Adipose tissue (tissue), 3 donors: ENCODE measurements around the gene PCSK5. TPM values are rescaled to one million over a fixed set of nuclear protein-coding genes. Genes with fewer than 3 reads are reported as not detected.
"Not testable (repeated sequence)": the region's sequence is repeated elsewhere in the genome, so short reads cannot be mapped to it uniquely, and the experiment has no call there.

Experiments used
- H3K27ac ChIP-seq: one replicate; pipeline ENCODE4 v1.5.1; 2013; ENCODE audit warnings: low read depth, low read length
- WGBS, 3 donors: extraction: QIAGEN DNeasy Blood & Tissue Kit; methylation state at CpG; one replicate each; pipeline ENCODE4 v1.1.7; 2013; 5-methylcytosine and 5-hydroxymethylcytosine counted together
- polyA plus RNA-seq, 3 donors: library from polyadenylated mRNA; stranded (reverse); fragments of 200-250 nt; gene quantifications; one replicate each; pipeline ENCODE4 v1.2.3, GENCODE V29; 2013
- donor health status: healthy with polysubstance abuse.
- donor health status: Bipolar disorder and iron deficiency.
- donor health status: healthy.

The PCSK5 gene
- polyA plus RNA-seq, 3 donors, result 2.1 to 12.5 (median 8.8) TPM

DNA sequence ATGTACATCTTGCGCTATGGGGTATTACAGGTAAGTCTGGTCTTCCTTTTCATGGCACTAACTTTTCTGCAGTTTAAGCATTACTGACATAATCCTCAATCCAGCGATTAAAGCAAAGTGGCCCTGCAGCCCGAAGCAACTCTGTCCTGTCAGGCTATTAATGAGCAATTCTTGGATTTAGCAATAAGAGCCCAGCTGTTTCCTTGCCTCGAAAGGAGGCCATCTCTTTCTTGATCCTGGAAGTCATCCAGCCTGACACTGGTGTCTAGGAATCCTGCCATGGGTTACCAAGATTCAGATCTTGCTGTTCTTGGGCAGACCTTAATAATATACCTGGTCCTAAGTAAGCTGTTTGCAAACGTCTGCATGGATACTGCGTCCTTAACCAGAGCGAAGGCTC lies 401.8 kb downstream of the PCSK5 start:
- no peak overlapping the region for H3K27ac ChIP-seq
- WGBS, 3 donors, result 60 to 77% (median 66%) methylated on average over 7 of the region's 7 CpGs

DNA sequence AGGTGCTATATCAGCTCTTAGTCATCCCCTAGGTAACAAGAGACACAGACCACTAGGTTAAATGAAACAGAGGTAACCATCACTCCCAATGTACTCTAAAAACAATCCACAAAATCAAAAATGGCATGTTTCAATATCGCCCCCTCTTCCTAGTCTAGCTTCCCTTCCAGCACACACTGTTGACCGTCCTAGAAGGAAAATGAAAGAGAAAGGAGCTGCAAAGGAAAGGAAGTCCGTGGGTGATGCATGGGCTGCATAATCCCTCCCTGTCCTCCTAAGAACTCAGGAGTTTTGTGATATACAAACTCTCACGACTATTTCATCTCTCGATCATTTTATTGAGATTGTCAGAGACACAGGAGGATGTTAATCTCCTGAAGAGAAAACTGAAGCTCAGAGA lies 402.2 kb downstream of the PCSK5 start:
- H3K27ac ChIP-seq, result no peak overlapping the region
- 54 to 76% (median 62%) methylated on average over 5 of the region's 5 CpGs for WGBS, 3 donors

DNA sequence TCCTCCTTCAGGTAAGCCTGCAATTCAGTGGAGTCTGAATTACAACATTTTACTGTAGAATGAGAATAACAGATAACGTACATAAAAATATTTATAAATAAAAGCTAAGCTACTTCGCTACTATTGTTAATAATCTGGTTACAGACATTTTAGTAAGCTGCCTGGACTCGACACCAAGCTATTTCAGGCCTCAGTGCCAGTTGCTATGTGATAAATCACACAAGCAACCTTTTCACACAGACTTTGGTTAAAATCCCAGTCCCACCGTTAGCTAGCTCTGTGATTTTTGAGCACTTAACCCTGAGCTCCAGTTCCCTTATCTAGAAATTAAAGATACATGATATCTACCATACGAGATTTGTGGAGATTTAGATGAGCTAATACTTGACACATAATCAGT lies 403.8 kb downstream of the PCSK5 start:
- 74 to 81% (median 78%) methylated on average over 5 of the region's 5 CpGs for WGBS, 3 donors

DNA sequence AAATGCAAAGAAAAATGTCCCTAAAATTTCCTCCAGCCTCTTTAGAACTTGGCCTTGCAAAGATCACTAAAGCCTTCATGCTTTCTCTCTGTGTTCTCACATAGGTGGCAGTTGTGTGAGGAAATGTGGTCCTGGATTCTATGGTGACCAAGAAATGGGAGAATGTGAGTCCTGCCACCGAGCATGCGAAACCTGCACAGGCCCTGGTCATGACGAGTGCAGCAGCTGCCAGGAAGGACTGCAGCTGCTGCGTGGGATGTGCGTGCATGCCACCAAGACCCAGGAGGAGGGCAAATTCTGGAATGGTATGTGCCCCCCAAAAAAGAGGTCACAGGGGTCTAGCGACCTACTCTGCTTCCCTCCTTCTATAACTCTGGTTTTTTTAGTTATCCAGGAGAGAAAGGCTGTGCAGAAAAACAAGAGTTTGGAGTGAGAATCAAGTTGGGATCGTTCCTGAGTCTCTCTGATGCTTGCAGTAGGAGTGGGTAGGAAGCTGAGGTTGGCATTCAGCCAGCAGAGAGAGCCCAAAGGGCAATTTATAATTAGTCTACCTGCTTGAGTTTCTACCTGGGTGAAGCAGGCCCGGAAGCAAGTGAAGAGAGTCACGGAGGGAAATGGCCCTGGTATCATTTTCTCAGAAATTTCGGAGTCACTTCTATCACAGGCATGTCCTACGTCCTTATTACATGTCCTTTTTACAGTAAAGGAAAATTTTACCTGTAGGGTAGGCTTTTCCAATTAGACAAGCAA lies 406.3 kb downstream of the PCSK5 start:
- no peak overlapping the region for H3K27ac ChIP-seq
- WGBS, 3 donors, result 83 to 91% (median 90%) methylated on average over 11 of the region's 11 CpGs

More for the DNA sequence above, 403.8 kb downstream of the PCSK5 start:
- no peak overlapping the region for H3K27ac ChIP-seq

DNA sequence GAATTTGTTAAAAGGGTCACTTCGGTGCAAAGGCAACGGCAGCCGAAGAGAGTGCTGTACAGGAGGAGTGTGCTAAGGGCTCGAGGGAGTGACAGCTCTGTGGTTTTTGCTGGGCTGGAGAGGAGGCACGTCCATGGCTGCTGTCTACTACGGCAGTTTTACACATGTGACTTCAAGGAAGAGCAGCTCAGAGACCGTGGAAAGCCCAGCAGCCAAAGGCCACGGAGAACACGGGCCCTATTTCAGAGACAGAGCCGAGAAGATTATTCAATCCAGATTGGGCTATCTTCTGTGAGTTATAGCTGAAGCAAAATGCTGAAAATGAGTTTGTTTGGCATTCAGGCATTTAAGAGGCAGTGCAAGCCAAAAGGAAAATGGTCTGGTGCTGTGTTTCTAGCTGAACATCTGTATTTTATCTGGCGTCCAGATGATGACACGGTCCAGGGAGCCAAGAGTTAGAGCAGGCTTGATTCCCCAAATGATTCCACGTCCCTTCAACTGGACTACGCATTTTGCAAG lies 407.3 kb downstream of the PCSK5 start:
- 25 to 71% (median 32%) methylated on average over 14 of the region's 14 CpGs for WGBS, 3 donors
- no peak overlapping the region for H3K27ac ChIP-seq

DNA sequence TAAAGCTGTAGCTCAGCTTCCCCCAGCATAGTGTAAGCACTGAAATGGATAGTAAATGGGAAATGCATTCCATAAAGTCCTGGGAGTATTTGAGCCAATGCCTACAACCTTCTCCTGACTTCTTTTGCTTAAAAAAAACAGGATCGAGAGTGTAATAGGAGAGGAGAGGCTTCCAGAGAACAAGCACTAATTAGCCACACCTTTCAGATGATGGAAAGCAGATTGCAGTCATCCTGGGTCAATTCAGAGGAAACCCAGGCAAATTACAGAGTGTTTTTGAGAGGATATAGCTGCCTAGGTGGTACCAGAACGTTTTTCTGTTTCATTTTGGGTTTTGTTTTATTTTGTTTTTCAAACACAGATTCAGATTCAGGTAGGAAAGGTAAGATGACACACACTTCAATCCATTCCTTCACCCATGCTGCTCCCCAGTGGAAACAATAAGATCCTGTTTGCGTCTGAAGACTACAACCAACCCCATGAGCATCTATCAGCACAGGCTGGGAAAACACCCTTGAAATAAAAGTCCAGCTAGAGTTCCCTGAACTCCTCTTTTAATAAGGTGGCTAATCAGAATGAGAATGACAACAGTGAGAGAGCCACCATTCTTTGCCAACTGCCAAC lies 408.2 kb downstream of the PCSK5 start:
- 47 to 57% (median 57%) methylated on average over 3 of the region's 3 CpGs for WGBS, 3 donors
- no peak overlapping the region for H3K27ac ChIP-seq

DNA sequence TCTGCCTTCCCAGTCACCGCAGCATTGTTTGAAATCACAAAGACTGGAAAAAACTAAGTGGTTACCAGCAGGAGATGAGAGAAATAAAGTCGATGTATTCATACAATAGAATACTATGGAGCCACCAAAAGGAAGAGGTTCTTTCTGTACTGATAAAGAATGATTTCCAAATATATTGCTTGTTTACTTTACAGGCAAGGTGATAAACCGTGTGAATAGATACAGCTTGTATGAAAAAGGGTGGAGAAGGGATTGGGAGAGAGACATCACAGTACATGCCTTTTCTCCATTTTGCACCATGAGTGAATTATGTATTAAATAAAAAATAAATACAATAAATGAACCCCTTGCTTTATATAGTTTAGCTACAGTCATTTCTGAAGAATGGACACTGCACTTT lies 412.1 kb downstream of the PCSK5 start:
- H3K27ac ChIP-seq, result no peak overlapping the region
- WGBS, 3 donors, result 56 to 77% (median 74%) methylated on average over 3 of the region's 3 CpGs

DNA sequence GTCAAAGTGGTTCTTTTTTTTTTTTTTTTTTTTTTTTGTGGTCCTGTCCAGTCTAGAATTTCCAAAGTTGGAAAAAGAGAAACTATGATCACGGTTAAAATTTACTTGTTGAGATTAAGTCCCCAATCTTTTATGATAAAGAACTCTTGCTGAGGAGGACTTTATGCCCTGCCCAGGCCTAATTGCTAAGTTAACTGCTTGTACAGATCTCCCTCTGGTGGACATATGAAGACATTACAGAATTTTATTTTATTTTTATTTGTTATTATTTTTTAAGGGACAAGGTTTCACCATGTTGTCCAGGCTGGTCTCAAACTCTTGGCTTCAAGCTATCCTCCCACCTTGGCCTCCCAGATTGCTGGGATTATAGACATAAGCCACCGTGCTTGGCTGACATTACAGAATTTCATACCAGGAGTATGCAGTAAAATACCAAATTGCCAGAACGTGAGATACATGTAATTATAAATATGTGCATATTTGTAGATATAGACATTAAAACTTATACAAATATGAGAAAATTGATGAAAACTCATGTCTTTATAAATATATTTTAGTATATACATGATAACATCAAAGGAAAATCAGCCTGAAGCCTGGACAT lies 412.6 kb downstream of the PCSK5 start:
- H3K27ac ChIP-seq, result no peak overlapping the region
- WGBS, 3 donors, result 25 to 28% (median 25%) methylated on average over 3 of the region's 3 CpGs

DNA sequence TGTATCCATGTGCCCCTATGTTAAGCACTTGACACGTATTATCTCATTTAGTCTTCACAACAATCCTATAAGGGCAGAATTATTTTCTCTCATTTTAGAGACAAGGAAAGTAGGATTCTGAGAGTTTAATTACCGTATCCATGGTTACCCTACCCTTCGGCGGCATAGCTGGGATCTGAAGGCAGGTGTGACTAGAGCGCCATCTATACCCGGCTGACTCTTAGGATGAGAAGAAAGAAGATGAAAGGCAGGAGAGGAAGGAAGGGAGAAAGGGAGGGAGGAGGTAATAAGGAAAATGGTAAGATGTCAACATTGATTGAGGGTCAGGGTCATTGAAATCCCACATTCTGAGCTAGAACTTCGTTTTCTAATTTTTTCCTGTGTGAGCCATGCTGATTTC lies 416.6 kb downstream of the PCSK5 start:
- not testable (repeated sequence) for H3K27ac ChIP-seq
- WGBS, 3 donors, result 54 to 63% (median 54%) methylated on average over 6 of the region's 7 CpGs

DNA sequence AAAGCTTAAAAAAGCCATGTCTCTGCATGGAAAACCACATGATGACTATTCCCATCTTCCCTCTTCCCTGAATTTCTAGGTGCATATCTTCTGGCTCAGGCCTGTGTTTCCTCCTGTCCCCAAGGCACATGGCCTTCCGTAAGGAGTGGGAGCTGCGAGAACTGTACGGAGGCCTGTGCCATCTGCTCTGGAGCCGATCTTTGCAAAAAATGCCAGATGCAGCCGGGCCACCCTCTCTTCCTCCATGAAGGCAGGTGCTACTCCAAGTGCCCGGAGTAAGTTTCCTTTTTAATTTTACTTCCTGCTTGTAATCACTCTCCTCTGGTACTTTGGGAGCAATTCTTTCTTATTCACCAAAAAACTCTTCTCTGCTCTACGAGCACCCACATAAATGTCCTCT lies 420.1 kb downstream of the PCSK5 start:
- H3K27ac ChIP-seq, result no peak overlapping the region
- 88 to 94% (median 91%) methylated on average over 7 of the region's 7 CpGs for WGBS, 3 donors

DNA sequence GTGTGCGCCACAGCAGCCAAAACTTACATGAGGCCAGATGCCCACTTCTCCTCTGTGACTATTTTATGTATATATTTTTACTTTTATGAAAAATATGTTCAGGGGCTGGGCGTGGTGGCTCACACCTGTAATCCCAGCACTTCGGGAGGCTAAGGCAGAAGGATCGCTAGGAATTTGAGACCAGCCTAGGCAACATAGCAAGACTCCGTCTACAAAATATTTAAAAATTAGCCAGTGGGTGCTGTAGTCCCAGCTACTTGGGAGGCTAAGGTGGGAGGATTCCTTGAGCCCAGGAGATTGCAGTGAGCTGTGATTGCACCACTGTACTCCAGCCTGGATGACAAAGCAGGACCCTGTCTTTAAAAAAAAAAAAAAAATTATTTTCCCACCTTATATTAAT lies 420.5 kb downstream of the PCSK5 start:
- H3K27ac ChIP-seq, result no peak overlapping the region
- 90 to 95% (median 92%) methylated on average over 5 of the region's 5 CpGs for WGBS, 3 donors

DNA sequence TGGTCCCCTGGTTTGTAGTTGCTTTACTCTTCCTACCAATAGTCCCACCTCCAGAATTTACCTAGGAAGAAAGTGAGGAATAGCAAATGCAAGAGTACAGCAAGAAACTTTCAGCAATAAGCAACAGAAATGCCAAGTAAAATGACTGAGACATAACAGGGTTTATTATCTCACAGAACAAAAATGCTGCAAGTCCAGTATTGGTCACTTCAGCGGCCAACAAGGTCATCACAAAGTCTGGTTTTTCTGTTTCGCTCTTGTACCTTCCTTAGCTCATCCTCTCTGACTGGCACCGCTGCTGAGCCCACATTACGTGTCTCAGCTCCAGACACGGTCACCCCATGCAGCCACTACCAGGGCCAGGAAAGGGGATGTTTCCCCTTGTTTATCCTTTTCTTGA lies 421.1 kb downstream of the PCSK5 start:
- 82 to 94% (median 89%) methylated on average over 5 of the region's 5 CpGs for WGBS, 3 donors
- H3K27ac ChIP-seq, result no peak overlapping the region

DNA sequence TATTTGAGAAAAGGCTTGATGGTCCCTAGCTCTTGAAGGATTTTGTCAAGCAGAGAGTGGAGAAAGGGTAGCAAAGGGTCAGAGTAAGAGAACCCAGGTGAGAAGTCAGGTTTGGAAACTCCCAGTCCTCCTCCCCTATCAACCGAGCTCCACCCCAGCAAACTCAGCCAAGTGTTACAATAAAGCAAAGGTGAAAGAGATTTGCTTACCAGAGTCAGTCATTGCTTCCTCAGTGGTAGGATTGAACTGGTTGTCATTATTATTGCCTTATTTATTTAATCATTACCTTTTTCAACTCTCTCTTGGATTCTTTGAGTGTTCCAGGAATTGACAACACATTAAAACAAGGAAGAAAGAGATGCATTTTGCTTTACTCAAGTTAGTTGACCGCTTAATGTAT lies 423.3 kb downstream of the PCSK5 start:
- no peak overlapping the region for H3K27ac ChIP-seq
- 83 to 93% (median 92%) methylated on average over 2 of the region's 2 CpGs for WGBS, 3 donors

DNA sequence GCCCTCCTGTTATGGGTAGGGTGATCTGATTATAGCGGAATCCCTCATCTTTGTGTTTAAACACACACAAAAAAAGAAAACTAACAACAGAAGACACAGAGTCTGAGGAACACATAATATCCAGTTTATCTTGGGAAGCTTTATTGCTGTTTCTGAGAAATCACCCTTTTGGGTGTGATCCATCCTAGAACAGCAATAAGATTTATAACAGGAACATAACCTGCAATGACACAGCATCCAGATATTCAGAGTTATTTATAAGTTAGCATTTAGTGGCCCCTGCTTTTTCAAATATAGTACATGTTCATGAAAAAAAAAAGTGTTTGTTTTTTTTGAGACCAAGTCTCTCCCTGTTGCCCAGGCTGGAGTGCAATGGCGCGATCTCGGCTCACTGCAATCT lies 423.8 kb downstream of the PCSK5 start:
- WGBS, 3 donors, result 97 to 100% (median 97%) methylated on average over 4 of the region's 4 CpGs

DNA sequence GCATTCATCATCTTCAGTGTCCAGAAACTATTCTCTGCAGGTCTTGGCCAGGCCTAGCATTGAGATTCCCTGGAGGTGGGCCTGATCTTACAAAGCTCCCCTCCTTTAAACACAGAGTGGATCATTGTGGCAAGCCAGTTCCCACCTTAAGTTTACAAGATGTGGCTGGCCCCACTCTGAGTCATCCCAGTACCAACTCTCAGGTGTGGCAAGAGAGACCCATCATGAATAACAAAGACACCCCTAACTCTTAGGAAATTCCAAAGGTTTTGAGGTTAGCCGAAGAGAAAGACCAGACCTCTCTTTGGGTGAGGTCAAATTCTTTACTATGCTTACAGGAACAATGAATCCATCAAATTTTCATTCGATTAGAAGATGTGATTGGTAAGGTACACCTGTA lies 425.6 kb downstream of the PCSK5 start:
- H3K27ac ChIP-seq, result no peak overlapping the region
- WGBS, 3 donors, result 87 to 93% (median 88%) methylated on average over 2 of the region's 2 CpGs

More for the DNA sequence above, 423.8 kb downstream of the PCSK5 start:
- no peak overlapping the region for H3K27ac ChIP-seq

DNA sequence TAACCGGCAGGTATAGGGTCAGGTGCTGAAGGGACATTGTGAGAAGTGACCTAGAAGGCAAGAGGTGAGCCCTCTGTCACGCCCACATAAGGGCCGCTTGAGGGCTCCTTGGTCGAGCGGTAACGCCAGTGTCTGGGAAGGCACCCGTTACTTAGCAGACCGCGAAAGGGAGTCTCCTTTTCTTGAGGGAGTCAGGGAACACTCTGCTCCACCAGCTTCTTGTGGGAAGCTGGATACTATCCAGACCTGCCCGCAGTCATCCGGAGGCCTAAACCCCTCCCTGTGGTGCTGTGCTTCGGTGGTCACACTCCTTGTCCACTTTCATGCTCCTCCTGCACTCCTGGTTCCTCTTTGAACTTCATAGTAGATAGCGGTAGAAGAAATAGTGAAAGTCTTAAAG lies 429.0 kb downstream of the PCSK5 start:
- WGBS, 3 donors, result 87 to 91% (median 89%) methylated on average over 13 of the region's 13 CpGs

DNA sequence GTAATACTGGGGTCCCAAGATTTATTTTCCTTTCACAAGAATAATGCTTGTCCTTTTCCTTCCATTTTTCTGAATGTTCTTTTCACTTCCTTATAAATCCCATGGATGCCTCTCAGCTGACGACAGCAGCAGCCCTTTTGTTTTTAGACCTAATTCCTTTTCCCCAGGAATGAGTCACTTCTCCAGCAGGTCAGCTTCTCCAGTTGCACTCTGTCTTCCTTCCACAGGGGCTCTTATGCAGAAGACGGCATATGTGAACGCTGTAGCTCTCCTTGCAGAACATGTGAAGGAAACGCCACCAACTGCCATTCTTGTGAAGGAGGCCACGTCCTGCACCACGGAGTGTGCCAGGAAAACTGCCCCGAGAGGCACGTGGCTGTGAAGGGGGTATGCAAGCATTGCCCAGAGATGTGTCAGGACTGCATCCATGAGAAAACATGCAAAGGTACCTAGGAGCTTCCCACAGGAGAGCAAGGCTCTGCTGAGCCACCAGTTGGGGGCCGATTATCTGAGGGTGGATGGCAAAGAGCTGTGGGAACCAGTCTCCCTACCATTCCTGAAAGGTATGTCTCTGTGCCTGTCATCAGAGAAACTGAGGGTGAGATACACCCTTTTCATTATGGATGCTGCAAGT lies 430.8 kb downstream of the PCSK5 start:
- WGBS, 3 donors, result 44 to 82% (median 59%) methylated on average over 9 of the region's 9 CpGs
- H3K27ac ChIP-seq, result no peak overlapping the region

More for the DNA sequence above, 429.0 kb downstream of the PCSK5 start:
- not testable (repeated sequence) for H3K27ac ChIP-seq

DNA sequence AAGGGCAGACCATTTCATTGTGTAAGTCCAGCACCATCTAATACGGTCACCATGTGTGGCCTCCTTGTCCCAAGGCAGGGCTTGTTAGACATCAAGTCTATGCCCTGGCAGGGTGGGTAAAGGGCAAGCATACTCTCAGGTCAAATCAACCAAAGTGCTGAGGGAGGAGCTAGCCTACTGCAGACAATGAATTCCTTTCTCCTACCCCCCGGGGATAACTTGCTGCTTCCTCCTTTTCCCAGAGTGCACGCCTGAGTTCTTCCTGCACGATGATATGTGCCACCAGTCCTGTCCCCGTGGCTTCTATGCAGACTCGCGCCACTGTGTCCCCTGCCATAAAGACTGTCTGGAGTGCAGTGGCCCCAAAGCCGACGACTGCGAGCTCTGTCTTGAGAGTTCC lies 432.3 kb downstream of the PCSK5 start:
- WGBS, 3 donors, result 66 to 83% (median 72%) methylated on average over 10 of the region's 10 CpGs
- no peak overlapping the region for H3K27ac ChIP-seq

DNA sequence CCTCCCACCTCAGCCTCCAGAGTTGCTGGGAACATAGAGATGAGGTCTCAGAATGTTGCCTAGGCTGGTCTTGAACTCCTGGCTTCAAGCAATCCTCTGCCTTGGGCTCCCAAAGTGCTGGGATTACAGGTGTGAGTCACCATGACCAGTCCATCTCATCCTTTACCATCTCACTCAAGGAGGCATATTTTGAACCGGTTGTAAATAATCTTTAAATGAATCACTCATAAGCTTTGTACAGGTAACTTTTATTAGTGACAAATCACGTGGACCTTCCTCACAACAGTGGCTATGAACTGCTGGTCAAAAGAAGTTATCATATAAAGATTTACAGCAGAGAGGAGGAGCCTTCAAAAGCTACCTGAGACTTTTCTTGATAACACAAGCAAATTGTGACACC lies 433.0 kb downstream of the PCSK5 start:
- no peak overlapping the region for H3K27ac ChIP-seq
- 79 to 89% (median 84%) methylated on average over 2 of the region's 2 CpGs for WGBS, 3 donors
